ENCODE results near the gene SIK3.

DNA sequence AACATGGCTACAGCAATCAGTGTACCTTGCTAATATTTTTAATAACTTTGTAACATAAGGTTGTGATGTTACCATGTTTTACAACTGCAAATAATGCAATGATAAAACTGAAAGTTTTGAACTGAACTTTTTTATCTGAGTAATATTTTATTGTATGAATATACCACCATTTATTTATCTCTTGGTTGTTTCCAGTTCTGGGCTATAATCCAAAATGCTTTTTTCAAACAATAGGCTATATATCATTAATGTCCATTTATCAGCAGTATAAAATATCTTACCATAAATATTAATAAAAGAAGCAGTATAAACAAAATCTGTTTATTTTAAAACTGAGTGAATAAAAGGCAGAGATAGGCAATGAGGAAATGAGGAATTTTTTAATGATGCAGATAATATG lies 63.3 kb downstream of the SIK3 start:
- no peak for TF ChIP-seq EZH2 (IDR thresholded peaks at IDR 0.05; ENCODE audit: borderline replicate concordance, low read depth, low read length, severe bottlenecking)
- TF ChIP-seq, protein P1, sequence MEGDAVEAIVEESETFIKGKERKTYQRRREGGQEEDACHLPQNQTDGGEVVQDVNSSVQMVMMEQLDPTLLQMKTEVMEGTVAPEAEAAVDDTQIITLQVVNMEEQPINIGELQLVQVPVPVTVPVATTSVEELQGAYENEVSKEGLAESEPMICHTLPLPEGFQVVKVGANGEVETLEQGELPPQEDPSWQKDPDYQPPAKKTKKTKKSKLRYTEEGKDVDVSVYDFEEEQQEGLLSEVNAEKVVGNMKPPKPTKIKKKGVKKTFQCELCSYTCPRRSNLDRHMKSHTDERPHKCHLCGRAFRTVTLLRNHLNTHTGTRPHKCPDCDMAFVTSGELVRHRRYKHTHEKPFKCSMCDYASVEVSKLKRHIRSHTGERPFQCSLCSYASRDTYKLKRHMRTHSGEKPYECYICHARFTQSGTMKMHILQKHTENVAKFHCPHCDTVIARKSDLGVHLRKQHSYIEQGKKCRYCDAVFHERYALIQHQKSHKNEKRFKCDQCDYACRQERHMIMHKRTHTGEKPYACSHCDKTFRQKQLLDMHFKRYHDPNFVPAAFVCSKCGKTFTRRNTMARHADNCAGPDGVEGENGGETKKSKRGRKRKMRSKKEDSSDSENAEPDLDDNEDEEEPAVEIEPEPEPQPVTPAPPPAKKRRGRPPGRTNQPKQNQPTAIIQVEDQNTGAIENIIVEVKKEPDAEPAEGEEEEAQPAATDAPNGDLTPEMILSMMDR (IDR thresholded peaks at IDR 0.05; ENCODE audit: borderline replicate concordance, extremely low read depth, low read length, poor library complexity, severe bottlenecking), result no peak
